HepG2 (cell line): ENCODE results near the gene ADAMTS13.

Experiments used
- CTCF ChIP-seq: sonication (generic); formaldehyde crosslinking; IDR thresholded peaks from 2 replicates; pipeline ENCODE4 v1.5.0; 2020; ENCODE audit warnings: mild to moderate bottlenecking, missing genetic modification reagents, moderate library complexity
- MZF1 ChIP-seq: sonication (generic); formaldehyde crosslinking; IDR thresholded peaks from 2 replicates; pipeline ENCODE4 v1.8.1; 2023; ENCODE audit warnings: mild to moderate bottlenecking, missing genetic modification reagents, borderline replicate concordance
- TP53 ChIP-seq: sonication (generic); formaldehyde crosslinking; conservative IDR thresholded peaks from 2 replicates; pipeline ENCODE4 v1.4.0; 2020; ENCODE audit warnings: missing genetic modification reagents
- ZNF20 ChIP-seq: sonication (generic); formaldehyde crosslinking; IDR thresholded peaks from 2 replicates; pipeline ENCODE4 v1.4.0; 2020; ENCODE audit warnings: mild to moderate bottlenecking, moderate library complexity, missing genetic modification reagents
- ZNF263 ChIP-seq: sonication (generic); formaldehyde crosslinking; IDR thresholded peaks from 2 replicates; pipeline ENCODE4 v1.4.0; 2020; ENCODE audit warnings: missing genetic modification reagents
- TF ChIP-seq, protein P1 (sequence below): sonication (generic); formaldehyde crosslinking; IDR thresholded peaks from 2 replicates; pipeline ENCODE4 v1.4.0; 2020; ENCODE audit warnings: mild to moderate bottlenecking, missing genetic modification reagents

GRCh38 chr9:133494636-133495326, 72.6 kb downstream of the ADAMTS13 start:
- TF ChIP-seq MZF1 (CRISPR knock-in tag) (no peak), TP53 (CRISPR knock-in tag) (no peak), CTCF (no peak), ZNF20 (CRISPR knock-in tag) (no peak), ZNF263 (no peak)
- TF ChIP-seq, protein P1, sequence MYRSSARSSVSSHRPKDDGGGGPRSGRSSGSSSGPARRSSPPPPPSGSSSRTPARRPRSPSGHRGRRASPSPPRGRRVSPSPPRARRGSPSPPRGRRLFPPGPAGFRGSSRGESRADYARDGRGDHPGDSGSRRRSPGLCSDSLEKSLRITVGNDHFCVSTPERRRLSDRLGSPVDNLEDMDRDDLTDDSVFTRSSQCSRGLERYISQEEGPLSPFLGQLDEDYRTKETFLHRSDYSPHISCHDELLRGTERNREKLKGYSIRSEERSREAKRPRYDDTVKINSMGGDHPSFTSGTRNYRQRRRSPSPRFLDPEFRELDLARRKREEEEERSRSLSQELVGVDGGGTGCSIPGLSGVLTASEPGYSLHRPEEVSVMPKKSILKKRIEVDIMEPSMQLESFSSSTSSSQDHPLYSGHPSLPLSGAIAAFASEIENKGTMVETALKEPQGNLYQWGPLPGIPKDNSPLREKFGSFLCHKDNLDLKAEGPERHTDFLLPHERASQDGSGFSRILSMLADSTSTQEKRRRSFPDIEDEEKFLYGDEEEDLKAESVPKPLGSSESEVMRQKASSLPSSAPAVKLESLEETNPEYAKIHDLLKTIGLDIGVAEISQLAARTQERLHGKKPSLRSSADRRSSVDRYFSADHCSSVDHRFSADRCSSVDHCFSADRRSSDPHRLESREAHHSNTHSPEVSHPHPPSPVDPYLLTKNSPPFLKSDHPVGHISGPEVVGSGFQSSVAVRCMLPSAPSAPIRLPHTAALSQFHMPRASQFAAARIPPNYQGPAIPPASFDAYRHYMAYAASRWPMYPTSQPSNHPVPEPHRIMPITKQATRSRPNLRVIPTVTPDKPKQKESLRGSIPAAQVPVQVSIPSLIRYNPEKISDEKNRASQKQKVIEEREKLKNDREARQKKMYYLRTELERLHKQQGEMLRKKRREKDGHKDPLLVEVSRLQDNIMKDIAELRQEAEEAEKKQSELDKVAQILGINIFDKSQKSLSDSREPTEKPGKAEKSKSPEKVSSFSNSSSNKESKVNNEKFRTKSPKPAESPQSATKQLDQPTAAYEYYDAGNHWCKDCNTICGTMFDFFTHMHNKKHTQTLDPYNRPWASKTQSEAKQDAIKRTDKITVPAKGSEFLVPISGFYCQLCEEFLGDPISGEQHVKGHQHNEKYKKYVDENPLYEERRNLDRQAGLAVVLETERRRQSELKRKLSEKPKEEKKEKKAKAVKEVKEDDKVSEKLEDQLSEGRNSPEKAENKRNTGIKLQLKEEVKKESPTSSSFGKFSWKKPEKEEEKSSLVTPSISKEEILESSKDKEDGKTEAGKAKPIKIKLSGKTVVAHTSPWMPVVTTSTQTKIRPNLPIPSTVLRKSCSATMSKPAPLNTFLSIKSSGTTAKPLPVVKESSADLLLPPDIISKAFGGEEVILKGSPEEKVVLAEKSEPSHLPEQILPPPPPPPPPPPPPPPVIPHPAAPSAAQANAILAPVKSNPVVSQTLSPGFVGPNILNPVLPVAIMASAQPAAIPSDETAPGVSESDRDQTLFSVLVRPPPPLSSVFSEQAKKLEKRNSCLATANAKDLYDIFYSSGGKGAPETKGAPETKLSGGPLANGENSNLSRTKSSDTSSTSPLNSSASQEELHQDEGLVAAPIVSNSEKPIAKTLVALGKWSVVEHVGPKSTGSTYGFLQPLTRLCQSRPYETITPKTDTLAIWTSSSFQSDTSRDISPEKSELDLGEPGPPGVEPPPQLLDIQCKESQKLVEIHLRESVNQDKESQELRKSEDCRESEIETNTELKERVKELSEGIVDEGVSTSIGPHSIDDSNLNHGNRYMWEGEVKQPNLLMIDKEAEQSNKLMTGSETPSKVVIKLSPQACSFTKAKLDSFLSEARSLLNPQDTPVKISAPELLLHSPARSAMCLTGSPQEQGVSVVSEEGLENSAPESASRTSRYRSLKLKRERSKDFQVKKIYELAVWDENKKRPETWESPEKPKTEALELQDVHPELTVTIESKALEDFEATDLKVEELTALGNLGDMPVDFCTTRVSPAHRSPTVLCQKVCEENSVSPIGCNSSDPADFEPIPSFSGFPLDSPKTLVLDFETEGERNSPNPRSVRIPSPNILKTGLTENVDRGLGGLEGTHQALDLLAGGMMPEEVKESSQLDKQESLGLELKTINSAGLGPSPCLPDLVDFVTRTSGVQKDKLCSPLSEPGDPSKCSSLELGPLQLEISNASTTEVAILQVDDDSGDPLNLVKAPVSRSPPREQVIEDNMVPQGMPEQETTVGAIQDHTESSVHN (CRISPR knock-in tag), result no peak
